NT2/D1 (cell line): ENCODE data around the gene HEATR5B.
"Not testable (repeated sequence)": the region's sequence is repeated elsewhere in the genome, so short reads cannot be mapped to it uniquely, and the experiment has no call there.

Experiments
- DNase-seq: peaks from one replicate; pipeline ENCODE4 v3.0.0-alpha.2; 2011; ENCODE audit warnings: low read depth, low spot score
- H3K27me3 ChIP-seq: 2 replicates; pipeline ENCODE4 v1.6.0; 2011; ENCODE audit warnings: mild to moderate bottlenecking; ENCODE audit not compliant: insufficient read length, insufficient read depth
- H3K36me3 ChIP-seq: 2 replicates; pipeline ENCODE4 v1.6.1; 2011; ENCODE audit warnings: mild to moderate bottlenecking, low read length, mixed read lengths; ENCODE audit not compliant: insufficient read depth, insufficient read length
- H3K4me1 ChIP-seq: 2 replicates; pipeline ENCODE4 v1.5.1; 2011; ENCODE audit not compliant: insufficient read depth, insufficient read length
- H3K4me3 ChIP-seq: 2 replicates; pipeline ENCODE4 v1.5.1; 2011; ENCODE audit warnings: low read depth; ENCODE audit not compliant: insufficient read length
- H3K9ac ChIP-seq: 2 replicates; pipeline ENCODE4 v1.6.0; 2011; ENCODE audit warnings: low read depth; ENCODE audit not compliant: insufficient read length
- H3K9me3 ChIP-seq: 2 replicates; pipeline ENCODE4 v1.5.1; 2011; ENCODE audit warnings: mild to moderate bottlenecking, low read length; ENCODE audit not compliant: insufficient read depth
- SUZ12 ChIP-seq: IDR thresholded peaks from 2 replicates; pipeline ENCODE4 v1.6.1; 2011; ENCODE audit not compliant: insufficient read length, insufficient read depth; ENCODE audit errors: extremely low read depth
- YY1 ChIP-seq: IDR thresholded peaks from 2 replicates; pipeline ENCODE4 v1.6.1; 2011; ENCODE audit not compliant: insufficient read length, insufficient read depth
- ZNF274 ChIP-seq: IDR thresholded peaks from 2 replicates; pipeline ENCODE4 v1.6.1; 2011; ENCODE audit warnings: mild to moderate bottlenecking, low read depth, low read length

The HEATR5B gene

DNA sequence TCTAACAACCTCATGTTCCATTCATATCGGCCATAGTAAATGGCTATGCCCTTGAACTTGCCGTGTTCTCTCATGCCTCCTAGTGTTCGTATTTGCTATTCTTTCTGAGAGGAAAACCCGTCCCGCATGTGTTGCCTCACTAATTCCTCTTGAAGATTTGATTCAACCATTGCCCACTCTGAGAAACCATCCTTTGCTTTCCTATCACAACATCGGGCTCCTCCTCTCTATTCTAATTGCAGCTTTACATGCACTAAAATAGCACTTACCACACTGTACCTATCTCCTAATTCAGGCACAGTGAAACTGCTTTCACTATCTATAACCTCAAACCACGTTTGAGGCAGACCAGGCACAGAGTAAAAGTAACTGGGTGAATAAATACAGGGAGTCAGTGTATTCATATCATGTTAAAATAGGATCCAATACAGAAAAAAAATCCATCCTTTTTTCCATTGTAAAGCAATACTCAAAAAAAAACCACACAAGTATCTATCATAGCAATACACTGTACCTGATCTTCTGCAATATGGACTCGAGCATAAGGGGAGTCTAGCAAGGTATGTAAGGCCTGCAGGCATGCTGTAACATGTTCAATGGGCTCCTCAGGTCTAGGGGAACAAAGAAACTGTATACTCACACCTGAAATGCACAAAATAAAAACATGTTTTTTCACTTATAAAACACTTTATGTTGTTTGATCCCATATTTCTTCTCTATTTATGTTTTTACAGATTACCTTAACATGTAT lies 78.9 kb downstream of the HEATR5B start:
- H3K4me1 ChIP-seq: no peaks in the 10 kb centered on the region
- DNase-seq: no peak
- no peak overlapping the region for H3K4me3 ChIP-seq
- no peak for TF ChIP-seq ZNF274
- no peak for TF ChIP-seq SUZ12
- no peak for TF ChIP-seq YY1
- no peak overlapping the region for H3K9ac ChIP-seq
- no peaks in the 10 kb centered on the region for H3K9me3 ChIP-seq
- peaks cover 5% of the 10 kb centered on the region for H3K36me3 ChIP-seq
- H3K27me3 ChIP-seq: no peaks in the 10 kb centered on the region

DNA sequence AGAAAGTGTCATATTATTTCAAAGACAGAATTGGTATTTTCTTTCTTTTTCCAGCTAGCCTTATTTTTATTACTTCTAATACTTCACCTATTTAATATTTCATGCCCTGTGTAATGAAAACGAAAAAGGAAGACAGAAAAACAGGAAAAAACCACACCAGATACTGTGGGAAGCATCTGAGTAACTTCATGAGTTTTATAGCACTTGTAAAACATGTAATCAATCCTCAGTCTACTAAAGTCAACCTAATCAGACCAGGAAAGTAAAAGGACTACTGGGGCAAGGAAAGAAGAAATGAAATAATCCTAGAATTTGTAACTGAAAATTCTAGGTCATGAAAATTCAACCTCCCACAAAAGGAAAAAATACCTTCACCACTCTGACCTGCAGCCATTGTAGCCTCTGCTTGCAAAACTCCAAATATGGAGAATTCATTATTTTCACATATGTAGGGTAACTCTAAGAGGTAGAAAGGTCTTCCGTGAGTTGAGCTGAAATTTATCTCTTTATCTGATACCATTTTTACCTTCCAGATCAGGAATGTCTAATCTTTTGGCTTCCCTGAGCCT lies 83.1 kb downstream of the HEATR5B start:
- H3K27me3 ChIP-seq: no peaks in the 10 kb centered on the region
- H3K36me3 ChIP-seq: peaks cover 10% of the 10 kb centered on the region
- no peak for TF ChIP-seq YY1
- no peaks in the 10 kb centered on the region for H3K9me3 ChIP-seq
- DNase-seq: no peak
- no peak overlapping the region for H3K4me3 ChIP-seq
- no peaks in the 10 kb centered on the region for H3K4me1 ChIP-seq
- H3K9ac ChIP-seq: no peak overlapping the region

DNA sequence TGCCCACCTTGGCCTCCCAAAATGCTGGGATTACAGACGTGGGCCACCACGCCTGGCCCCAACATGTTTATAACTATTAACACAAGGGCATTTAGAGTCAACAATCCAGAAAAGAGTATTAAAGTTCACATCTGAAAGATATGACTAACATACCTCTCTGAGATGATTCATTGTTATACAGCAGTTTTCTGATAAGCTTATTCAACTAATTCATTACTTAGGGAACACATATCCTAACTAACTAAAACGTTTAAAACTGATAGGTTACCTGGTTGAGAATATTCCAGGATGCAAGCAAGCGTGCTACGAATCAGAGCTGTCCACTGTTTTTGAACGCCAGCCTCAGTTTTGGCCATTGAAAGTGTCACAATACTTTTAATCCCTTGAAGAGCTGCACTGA lies 83.9 kb downstream of the HEATR5B start:
- Histone ChIP-seq H3K4me3 (no peak overlapping the region), H3K4me1 (no peaks in the 10 kb centered on the region), H3K9ac (no peak overlapping the region), H3K27me3 (no peaks in the 10 kb centered on the region), H3K9me3 (no peaks in the 10 kb centered on the region), H3K36me3 (peaks cover 10% of the 10 kb centered on the region)
- no peak for TF ChIP-seq YY1
- no peak for TF ChIP-seq SUZ12
- no peak for TF ChIP-seq ZNF274
- DNase-seq: no peak

DNA sequence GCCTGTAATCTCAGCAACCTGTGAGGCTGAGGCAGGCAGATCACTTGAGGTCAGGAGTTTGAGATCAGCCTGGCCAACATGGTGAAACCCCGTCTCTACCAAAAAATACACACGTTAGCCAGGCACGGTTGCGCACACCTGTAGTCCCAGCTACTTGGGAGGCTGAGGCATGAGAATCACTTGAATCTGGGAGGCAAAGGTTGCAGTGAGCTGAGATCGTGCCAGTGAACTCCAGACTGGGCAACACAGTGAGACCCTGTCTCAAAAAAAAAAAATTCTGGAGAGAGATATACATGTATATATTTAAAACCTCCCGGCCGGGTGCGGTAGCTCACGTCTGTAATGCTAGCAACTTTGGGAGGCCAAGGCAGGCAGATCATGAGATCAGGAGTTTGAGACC lies 84.8 kb downstream of the HEATR5B start:
- not testable (repeated sequence) for H3K4me1 ChIP-seq, H3K9me3 ChIP-seq, H3K27me3 ChIP-seq, H3K9ac ChIP-seq, H3K4me3 ChIP-seq, DNase-seq
- H3K36me3 ChIP-seq: peaks cover 10% of the 10 kb centered on the region

DNA sequence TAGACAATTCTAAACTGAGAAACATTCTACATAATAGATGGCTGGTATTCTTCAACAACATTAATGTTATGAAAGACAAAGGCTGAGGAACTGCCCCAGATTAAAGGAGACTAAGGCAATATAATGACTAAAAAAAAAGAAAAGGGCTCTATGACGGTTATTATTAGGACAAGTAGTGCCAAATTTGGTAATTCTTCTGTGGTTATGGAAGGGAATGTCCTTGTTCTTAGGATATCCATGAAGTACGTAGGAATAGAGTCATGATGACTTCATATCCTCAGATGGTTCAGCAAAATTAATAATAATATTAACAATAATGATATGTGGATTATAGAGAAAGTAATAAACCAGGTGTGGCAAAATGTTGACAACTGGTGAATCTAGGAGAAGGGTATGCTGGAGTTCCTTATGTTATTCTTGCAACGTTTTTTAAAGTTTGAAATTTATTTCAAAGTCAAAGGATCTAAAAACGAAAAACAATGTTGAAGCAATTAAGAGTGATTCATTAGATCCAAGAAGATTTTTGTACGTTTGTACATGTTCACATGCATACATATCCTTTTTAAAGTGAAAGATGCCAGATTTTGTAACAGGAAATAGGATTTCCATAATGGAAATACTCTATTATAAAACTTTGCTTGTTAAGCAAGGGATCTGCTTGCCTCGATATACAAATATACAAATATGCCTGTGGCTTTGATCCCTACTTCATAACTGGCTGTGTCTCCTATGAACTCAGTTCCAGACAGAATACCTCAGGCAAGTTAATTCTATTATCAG lies 90.1 kb downstream of the HEATR5B start:
- Histone ChIP-seq H3K4me3 (no peak overlapping the region), H3K9me3 (no peaks in the 10 kb centered on the region), H3K36me3 (peaks cover 6% of the 10 kb centered on the region), H3K27me3 (no peaks in the 10 kb centered on the region), H3K4me1 (no peaks in the 10 kb centered on the region), H3K9ac (no peak overlapping the region)
- TF ChIP-seq ZNF274: no peak
- TF ChIP-seq YY1: no peak
- no peak for TF ChIP-seq SUZ12
- no peak for DNase-seq

DNA sequence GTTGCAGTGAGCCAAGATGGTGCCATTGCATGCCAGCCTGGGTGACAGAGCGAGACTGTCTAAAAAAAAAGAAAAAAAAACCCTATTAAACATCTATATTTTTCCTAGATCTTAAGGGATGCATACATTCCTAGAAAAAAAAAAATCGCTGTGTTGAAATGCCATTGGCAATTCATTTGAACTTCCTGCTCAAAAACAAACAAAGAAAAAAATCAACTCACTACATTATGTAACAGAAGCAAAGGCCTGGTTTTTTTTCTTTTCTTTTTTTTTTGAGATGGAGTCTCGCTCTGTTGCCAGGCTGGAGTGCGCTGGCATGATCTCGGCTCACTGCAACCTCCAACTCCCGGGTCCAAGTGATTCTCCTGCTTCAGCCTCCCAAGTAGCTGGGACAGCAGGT lies 96.2 kb downstream of the HEATR5B start:
- no peak overlapping the region for H3K9ac ChIP-seq
- H3K36me3 ChIP-seq: no peaks in the 10 kb centered on the region
- H3K4me1 ChIP-seq: no peaks in the 10 kb centered on the region
- no peak overlapping the region for H3K4me3 ChIP-seq
- H3K9me3 ChIP-seq: no peaks in the 10 kb centered on the region
- DNase-seq: no peak
- no peaks in the 10 kb centered on the region for H3K27me3 ChIP-seq
- TF ChIP-seq YY1: no peak
- TF ChIP-seq ZNF274: no peak
- no peak for TF ChIP-seq SUZ12

DNA sequence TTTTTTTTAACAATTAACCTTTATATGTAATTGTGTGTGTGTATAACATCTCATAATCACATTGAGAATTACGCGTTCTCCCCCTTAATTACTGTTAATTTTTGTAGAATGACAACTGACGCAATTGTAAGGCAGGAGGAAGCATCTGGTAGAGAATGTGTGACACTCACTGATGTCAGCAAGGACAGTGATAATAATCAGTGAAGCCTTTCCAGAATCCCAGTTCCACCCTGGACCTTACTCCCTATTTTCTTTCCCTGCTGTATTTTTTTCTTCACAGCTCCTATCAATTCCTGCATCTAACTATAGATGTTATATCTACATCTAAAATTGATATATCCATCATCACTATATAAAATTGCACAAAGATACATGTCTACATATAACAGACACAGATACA lies 101.7 kb downstream of the HEATR5B start:
- H3K9ac ChIP-seq: no peak overlapping the region
- no peak for TF ChIP-seq ZNF274
- TF ChIP-seq YY1: no peak
- no peak for TF ChIP-seq SUZ12
- no peaks in the 10 kb centered on the region for H3K27me3 ChIP-seq
- H3K9me3 ChIP-seq: no peaks in the 10 kb centered on the region
- no peak overlapping the region for H3K4me3 ChIP-seq
- H3K4me1 ChIP-seq: no peaks in the 10 kb centered on the region
- H3K36me3 ChIP-seq: no peaks in the 10 kb centered on the region
- DNase-seq: no peak
